ENCODE data around the gene ALKBH7.

ALKBH7 gene

GRCh38 chr19:6402058-6402457 lies 29.5 kb downstream of the ALKBH7 start:
- DNase-seq = no peak

GRCh38 chr19:6402837-6403608 lies 30.4 kb downstream of the ALKBH7 start:
- no peak for DNase-seq

GRCh38 chr19:6406401-6406800 lies 33.8 kb downstream of the ALKBH7 start:
- DNase-seq = no peak

- DNase-seq = no peak
These were observed 36.8 kb downstream of the ALKBH7 start for GRCh38 chr19:6409346-6409745.

- no peak for DNase-seq
These were observed 39.5 kb downstream of the ALKBH7 start for GRCh38 chr19:6412061-6412446.

- peak; percentile 56 for DNase-seq
These were observed 40.0 kb downstream of the ALKBH7 start for GRCh38 chr19:6412447-6413091.

- DNase-seq = no peak
These were observed 40.7 kb downstream of the ALKBH7 start for GRCh38 chr19:6413291-6413690.

GRCh38 chr19:6413721-6414643 lies 41.4 kb downstream of the ALKBH7 start:
- DNase-seq = no peak

GRCh38 chr19:6414793-6415590 lies 42.4 kb downstream of the ALKBH7 start:
- no peak for DNase-seq

- no peak for DNase-seq
These were observed 43.1 kb downstream of the ALKBH7 start for GRCh38 chr19:6415591-6416190.

- DNase-seq = no peak
These were observed 44.2 kb downstream of the ALKBH7 start for GRCh38 chr19:6416658-6417405.

GRCh38 chr19:6417713-6418561 lies 45.3 kb downstream of the ALKBH7 start:
- no peak for DNase-seq

- DNase-seq = no peak
These were observed 46.0 kb downstream of the ALKBH7 start for GRCh38 chr19:6418562-6418932.

- no peak for DNase-seq
These were observed 48.8 kb downstream of the ALKBH7 start for GRCh38 chr19:6421075-6422014.

- DNase-seq = peak; percentile 48
These were observed 51.1 kb downstream of the ALKBH7 start for GRCh38 chr19:6423499-6424194.

- peak; percentile 52 for DNase-seq
These were observed 51.8 kb downstream of the ALKBH7 start, which contains the start of gene KHSRP for GRCh38 chr19:6424195-6424938. TSS of gene KHSRP (minus strand) at chr19:6424811. CDS start at chr19:6424701, 110 bp downstream.

All from activated naive CD4-positive, alpha-beta T cell treated with anti-CD3 and anti-CD28 coated beads, Interleukin-2, amount 50 U/mL, for 16 hours (primary cell).